Stimulated activated CD8-positive, alpha-beta memory T cell treated with anti-CD3 and anti-CD28 coated beads, Interleukin-7, amount 100 ng/mL, for 4 hours (primary cell): ENCODE data around the gene RNF40.
"Not testable (repeated sequence)": the region's sequence is repeated elsewhere in the genome, so short reads cannot be mapped to it uniquely, and the experiment has no call there.

Experiments used
- DNase-seq, 2 donors: peaks; one replicate each; pipeline ENCODE4 v3.0.0-alpha.2; 2020; ENCODE audit warnings: low read depth in 2 of 2

Gene RNF40

DNA sequence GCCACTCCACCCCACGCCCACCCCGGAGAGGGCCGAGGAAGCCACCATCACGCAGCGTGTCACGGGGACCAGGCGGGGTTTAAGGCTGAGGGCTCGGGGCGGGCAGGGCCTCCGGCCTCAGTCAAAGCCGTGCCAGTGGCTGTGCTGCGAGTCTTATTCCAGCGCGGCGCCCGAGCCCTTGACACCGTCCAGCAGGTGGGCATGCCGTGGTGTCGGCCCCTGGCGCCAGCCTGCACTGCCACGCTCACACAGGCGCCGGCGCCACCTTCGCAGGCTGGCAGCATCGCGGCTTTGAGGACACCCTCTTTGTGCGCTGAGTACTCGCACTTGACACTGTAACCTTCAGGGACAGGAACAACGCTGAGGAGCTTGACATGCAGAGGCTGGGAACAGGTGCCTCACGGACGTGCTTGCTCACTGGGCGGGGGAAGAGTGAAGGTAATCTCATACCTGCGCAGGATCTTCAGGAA, 58.9 kb downstream of the RNF40 start:
- DNase-seq, result no peak

DNA sequence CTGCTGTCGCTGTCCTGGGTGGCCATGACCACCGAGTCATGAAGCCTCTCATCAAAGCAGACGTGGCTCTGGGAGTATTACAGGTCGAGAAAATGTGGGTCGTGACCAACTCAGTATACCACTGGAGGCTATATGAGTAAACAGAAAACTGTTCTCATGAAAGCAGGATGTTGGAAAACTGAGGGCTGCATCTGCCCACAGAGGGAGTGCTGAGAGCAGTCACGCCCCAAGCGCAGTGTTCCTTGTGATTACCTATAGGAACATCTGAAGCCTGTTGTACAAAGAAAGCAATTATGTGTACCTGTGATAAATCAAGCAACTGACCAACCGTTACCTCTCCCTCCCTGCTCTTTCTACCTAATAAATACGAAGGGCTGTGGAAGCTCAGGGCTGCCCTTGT, 59.3 kb downstream of the RNF40 start:
- not testable (repeated sequence) for DNase-seq

DNA sequence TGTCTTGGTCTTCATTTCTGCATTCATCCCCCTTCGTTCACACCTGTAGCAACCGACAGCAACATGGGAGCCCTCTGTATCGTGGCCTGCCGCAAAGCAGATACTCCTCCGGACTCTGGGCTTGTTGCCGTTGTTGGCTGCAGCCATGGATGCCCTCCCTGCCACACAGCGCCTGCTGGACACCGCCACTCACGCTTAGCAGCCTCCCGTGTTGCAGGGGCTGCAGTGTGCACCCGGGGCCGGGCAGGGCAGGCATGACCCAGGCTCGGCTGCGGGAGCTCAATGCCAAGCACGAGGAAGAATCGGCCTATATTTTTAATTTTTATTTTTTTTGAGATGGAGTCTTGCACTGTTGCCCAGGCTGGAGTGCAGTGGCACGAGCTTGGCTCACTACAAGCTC, 59.8 kb downstream of the RNF40 start:
- DNase-seq, result no peak
